Measurements from ENCODE around the gene C1orf210.

DNA sequence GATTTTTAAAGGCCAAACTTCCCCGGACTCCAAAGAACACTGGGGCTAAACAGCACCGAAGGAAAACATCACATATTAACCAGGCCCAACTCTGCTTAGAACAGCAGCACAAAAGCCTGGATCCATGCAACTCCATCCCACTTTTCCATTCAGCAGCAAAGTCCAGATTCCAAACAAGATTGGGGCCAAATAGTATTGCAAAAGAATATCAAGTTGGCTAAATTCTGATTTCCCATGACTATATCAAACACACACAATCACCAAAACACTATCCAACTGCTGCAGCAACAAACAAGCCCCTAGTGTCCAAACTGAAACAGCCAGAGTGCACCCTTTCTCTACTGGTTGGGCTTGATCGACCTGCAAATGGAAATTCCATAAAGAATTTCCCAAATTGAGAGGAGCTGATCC is 35.0 kb downstream of the C1orf210 start:
- TF ChIP-seq, protein P1, sequence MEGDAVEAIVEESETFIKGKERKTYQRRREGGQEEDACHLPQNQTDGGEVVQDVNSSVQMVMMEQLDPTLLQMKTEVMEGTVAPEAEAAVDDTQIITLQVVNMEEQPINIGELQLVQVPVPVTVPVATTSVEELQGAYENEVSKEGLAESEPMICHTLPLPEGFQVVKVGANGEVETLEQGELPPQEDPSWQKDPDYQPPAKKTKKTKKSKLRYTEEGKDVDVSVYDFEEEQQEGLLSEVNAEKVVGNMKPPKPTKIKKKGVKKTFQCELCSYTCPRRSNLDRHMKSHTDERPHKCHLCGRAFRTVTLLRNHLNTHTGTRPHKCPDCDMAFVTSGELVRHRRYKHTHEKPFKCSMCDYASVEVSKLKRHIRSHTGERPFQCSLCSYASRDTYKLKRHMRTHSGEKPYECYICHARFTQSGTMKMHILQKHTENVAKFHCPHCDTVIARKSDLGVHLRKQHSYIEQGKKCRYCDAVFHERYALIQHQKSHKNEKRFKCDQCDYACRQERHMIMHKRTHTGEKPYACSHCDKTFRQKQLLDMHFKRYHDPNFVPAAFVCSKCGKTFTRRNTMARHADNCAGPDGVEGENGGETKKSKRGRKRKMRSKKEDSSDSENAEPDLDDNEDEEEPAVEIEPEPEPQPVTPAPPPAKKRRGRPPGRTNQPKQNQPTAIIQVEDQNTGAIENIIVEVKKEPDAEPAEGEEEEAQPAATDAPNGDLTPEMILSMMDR (conservative IDR thresholded peaks at IDR 0.05; ENCODE audit: low read length): no peak
- TF ChIP-seq EZH2phosphoT487 (IDR thresholded peaks at IDR 0.05; ENCODE audit: borderline replicate concordance): no peak

Data from Loucy (cell line).